Panc1 (cell line): ENCODE measurements around the gene CUL7. TPM values are rescaled to one million over a fixed set of nuclear protein-coding genes. Genes with fewer than 3 reads are reported as not detected.
"Not testable (repeated sequence)": the region's sequence is repeated elsewhere in the genome, so short reads cannot be mapped to it uniquely, and the experiment has no call there.

Source experiments
- ATAC-seq: fragments of 200-7000 bp; cut with Tn5 transposase; 2 replicates; pipeline ENCODE4 v1.9.1; 2020; ENCODE audit warnings: mild to moderate bottlenecking, moderate library complexity
- BruUV-seq: library from RNA; stranded (reverse); fragments of 400-500 nt; replicated peaks from 2 replicates; lab custom pipeline; 2021; lab: Mats Ljungman, UMichigan
- CTCF ChIA-PET: fragments of 300-600 bp; sonication (Branson Sonifier 250); formaldehyde crosslinking; loops from one replicate; lab custom pipeline; 2022; ENCODE audit warnings: antibody characterized with exemption; lab: Charles Lee
- POLR2A ChIA-PET: fragments of 300-600 bp; sonication (Branson Sonifier 250); formaldehyde crosslinking; loops from one replicate; lab custom pipeline; 2022; ENCODE audit warnings: antibody characterized with exemption; lab: Charles Lee
- DNase-seq: peaks from one replicate; pipeline ENCODE4 v3.0.0-alpha.2; 2010; ENCODE audit warnings: low read depth, low spot score
- H3K27ac ChIP-seq: 2 replicates; pipeline ENCODE4 v1.5.1; 2011; ENCODE audit warnings: mild to moderate bottlenecking, low read length, inconsistent platforms
- H3K27me3 ChIP-seq: fragments of 200-500 bp; sonication (Bioruptor generic); 2 replicates; pipeline ENCODE4 v1.6.0; 2014; ENCODE audit warnings: low read length, inconsistent platforms; ENCODE audit not compliant: control insufficient read depth, insufficient read depth
- H3K36me3 ChIP-seq: fragments of 200-500 bp; sonication (Bioruptor generic); 2 replicates; pipeline ENCODE4 v1.5.1; 2014; ENCODE audit warnings: inconsistent platforms, mild to moderate bottlenecking, low read length, moderate library complexity; ENCODE audit not compliant: control insufficient read depth, insufficient read depth
- H3K4me1 ChIP-seq: 2 replicates; pipeline ENCODE4 v1.5.1; 2011; ENCODE audit warnings: inconsistent platforms, mild to moderate bottlenecking, low read length, moderate library complexity; ENCODE audit not compliant: control insufficient read depth, insufficient read depth
- H3K4me3 ChIP-seq, 2 experiments: 2 replicates each; pipeline ENCODE4 v1.5.1; 2011 to 2012; ENCODE audit warnings: low read depth in 2 of 2, low read length in 2 of 2, mild to moderate bottlenecking in 2 of 2, inconsistent platforms in 1 of 2, moderate library complexity in 1 of 2
- H3K9me3 ChIP-seq: fragments of 200-500 bp; sonication (Bioruptor generic); 2 replicates; pipeline ENCODE4 v1.5.1; 2014; ENCODE audit warnings: low read depth, mild to moderate bottlenecking, inconsistent platforms, low read length, moderate library complexity; ENCODE audit not compliant: control insufficient read depth, insufficient read depth
- CTCF ChIP-seq: fragments of 450-650 bp; IDR thresholded peaks from 2 replicates; pipeline ENCODE4 v1.5.1; 2017; ENCODE audit warnings: mild to moderate bottlenecking
- POLR2AphosphoS5 ChIP-seq: IDR thresholded peaks from 2 replicates; pipeline ENCODE4 v1.6.1; 2012; ENCODE audit warnings: mild to moderate bottlenecking, low read depth, low read length, moderate library complexity
- REST ChIP-seq, 2 experiments: IDR thresholded peaks; 2 replicates each; pipeline ENCODE4 v1.6.1; 2011 to 2012; ENCODE audit warnings: low read depth in 2 of 2, control low read depth in 1 of 2, low read length in 1 of 2, mild to moderate bottlenecking in 1 of 2, moderate library complexity in 1 of 2; ENCODE audit not compliant: insufficient read depth in 1 of 2
- SIN3A ChIP-seq: IDR thresholded peaks from 2 replicates; pipeline ENCODE4 v1.6.1; 2012; ENCODE audit warnings: low read depth, mild to moderate bottlenecking, low read length, moderate library complexity, borderline replicate concordance; ENCODE audit not compliant: insufficient read depth
- TCF7L2 ChIP-seq: IDR thresholded peaks from 2 replicates; pipeline ENCODE4 v1.6.1; 2011; ENCODE audit warnings: mild to moderate bottlenecking, low read depth, low read length, inconsistent platforms
- in situ Hi-C: cut with HindIII; loops from 2 replicates; pipeline ENCODE4 v1.10.0; 2016; ENCODE audit warnings: low sequenced_read_pairs, low pct_unique_long_range_greater_than_20kb
- intact Hi-C: fragments of 100-400 bp; cut with micrococcal nuclease; formaldehyde crosslinking; loops from one replicate; pipeline ENCODE4 v1.10.0; 2022; ENCODE audit not compliant: unreplicated experiment
- total RNA-seq: library from RNA; stranded (reverse); gene quantifications from one replicate; pipeline ENCODE4 v1.2.1, GENCODE V29; 2021; ENCODE audit not compliant: unreplicated experiment

CUL7 gene
- total RNA-seq, 1 experiment from 2014 or later = 32.1 TPM

- H3K27me3 ChIP-seq = no peaks in the 10 kb centered on the region
- ChIA-PET CTCF (no interaction called here), POLR2A (interaction anchor here (0.6 kb wide), 1 partner anchor 51 kb away, joined by 7 read pairs; no protein-coding TSS in a partner anchor)
- H3K36me3 ChIP-seq = no peaks in the 10 kb centered on the region; the same call in 1 of the 2 replicates
- ATAC-seq (no peak), DNase-seq (no peak)
- BruUV-seq = no TSS peak
- H3K9me3 ChIP-seq = no peaks in the 10 kb centered on the region
- no peaks in the 10 kb centered on the region for H3K4me1 ChIP-seq
- no peak for TF ChIP-seq REST (IDR thresholded peaks at IDR 0.05; ENCODE audit: insufficient read depth in 1 of 2, low read depth in 2 of 2, low read length in 1 of 2)
- TF ChIP-seq POLR2AphosphoS5 = no peak
- TF ChIP-seq TCF7L2 = no peak
- TF ChIP-seq SIN3A = no peak
- TF ChIP-seq CTCF = no peak
- intact Hi-C loops (no loop called here), in situ Hi-C loops (no loop called here)
- no peak overlapping the region for H3K4me3 ChIP-seq
- H3K27ac ChIP-seq = no peak overlapping the region
Measured at GRCh38 chr6:43043310-43043709, 10.3 kb downstream of the CUL7 start.

- ATAC-seq, POLR2A ChIA-PET, BruUV-seq, H3K4me1 ChIP-seq, intact Hi-C loops, H3K27ac ChIP-seq, H3K27me3 ChIP-seq, H3K36me3 ChIP-seq, in situ Hi-C loops, H3K9me3 ChIP-seq, H3K4me3 ChIP-seq, DNase-seq: not testable (repeated sequence)
- CTCF ChIA-PET = interaction anchor here (0.8 kb wide), 1 partner anchor 133 kb away, joined by 15 read pairs; no protein-coding TSS in a partner anchor
Measured at GRCh38 chr6:43041475-43041874, 12.2 kb downstream of the CUL7 start.

- intact Hi-C loops = no loop called here
- no peak for DNase-seq
- POLR2A ChIA-PET = no interaction called here
- Histone ChIP-seq H3K9me3 (no peaks in the 10 kb centered on the region), H3K4me1 (peaks cover 3% of the 10 kb centered on the region; the same call in 1 of the 2 replicates), H3K27me3 (no peaks in the 10 kb centered on the region), H3K4me3 (no peak overlapping the region), H3K36me3 (no peaks in the 10 kb centered on the region; the same call in 1 of the 2 replicates), H3K27ac (no peak overlapping the region)
- no peak for TF ChIP-seq REST (IDR thresholded peaks at IDR 0.05; ENCODE audit: insufficient read depth in 1 of 2, low read depth in 2 of 2, low read length in 1 of 2)
- no peak for TF ChIP-seq TCF7L2
- TF ChIP-seq CTCF = no peak
- no peak for TF ChIP-seq POLR2AphosphoS5
- TF ChIP-seq SIN3A = no peak
- CTCF ChIA-PET = no interaction called here
- BruUV-seq = no TSS peak
- in situ Hi-C loops = no loop called here
- ATAC-seq = no peak
Measured at GRCh38 chr6:43040542-43041257, 13.0 kb downstream of the CUL7 start.
